ENCODE results near the gene IPO11. TPM values are rescaled to one million over a fixed set of nuclear protein-coding genes. Genes with fewer than 3 reads are reported as not detected.

Gene IPO11
- total RNA-seq, 4 donors from 2014 or later: 15.5 to 36.0 (median 20.1) TPM

- no peak overlapping the region for H3K27ac ChIP-seq
- DNase-seq: no peak
- no peaks in the 10 kb centered on the region for H3K27me3 ChIP-seq
- H3K4me1 ChIP-seq: no peaks in the 10 kb centered on the region
- no peak for ATAC-seq
- no peak overlapping the region for H3K4me3 ChIP-seq
- no peak for TF ChIP-seq POLR2A (IDR thresholded peaks at IDR 0.05)
- TF ChIP-seq CTCF (IDR thresholded peaks at IDR 0.05 in 4 of 5, conservative IDR thresholded peaks at IDR 0.05 in 1 of 5): no peak
- intact Hi-C loops (cut with DNase I; ENCODE audit: low total_unique reads) (no loop called here), in situ Hi-C loops (cut with MboI; ENCODE audit: low sequenced_read_pairs in 4 of 4) (no loop called here)
- H3K9me3 ChIP-seq: no peaks in the 10 kb centered on the region
- H3K36me3 ChIP-seq: peaks cover 0 to 3% of the 10 kb centered on the region in 2 donors
Measured at GRCh38 chr5:62538017-62538942, 125.7 kb downstream of the IPO11 start.

DNA sequence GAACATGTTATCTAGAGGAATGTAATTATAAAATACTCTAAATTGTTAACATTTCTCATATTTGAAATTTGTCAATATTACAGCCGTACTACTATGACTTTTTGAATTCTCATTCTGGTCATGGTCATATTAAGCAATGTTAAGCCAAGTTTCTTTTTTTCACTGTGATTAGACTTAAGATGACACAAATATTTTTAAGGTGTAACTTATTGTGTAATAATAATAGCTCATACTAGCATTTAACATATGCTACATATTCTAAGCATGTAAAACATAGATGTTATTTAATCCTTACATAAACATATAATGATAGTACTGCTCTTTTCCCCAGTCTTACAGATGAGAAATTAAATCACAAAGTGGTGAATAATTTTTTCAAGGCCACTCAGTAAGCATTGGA, 130.2 kb downstream of the IPO11 start:
- H3K4me1 ChIP-seq: no peaks in the 10 kb centered on the region
- DNase-seq (no peak), ATAC-seq (no peak)
- in situ Hi-C loops (cut with MboI; ENCODE audit: low sequenced_read_pairs in 4 of 4) (no loop called here), intact Hi-C loops (cut with DNase I; ENCODE audit: low total_unique reads) (no loop called here)
- TF ChIP-seq CTCF (IDR thresholded peaks at IDR 0.05 in 4 of 5, conservative IDR thresholded peaks at IDR 0.05 in 1 of 5) (no peak), POLR2A (IDR thresholded peaks at IDR 0.05) (no peak)
- H3K27me3 ChIP-seq: no peaks in the 10 kb centered on the region
- H3K27ac ChIP-seq: no peak overlapping the region
- H3K9me3 ChIP-seq: no peaks in the 10 kb centered on the region
- no peak overlapping the region for H3K4me3 ChIP-seq
- H3K36me3 ChIP-seq: no peaks in the 10 kb centered on the region

DNA sequence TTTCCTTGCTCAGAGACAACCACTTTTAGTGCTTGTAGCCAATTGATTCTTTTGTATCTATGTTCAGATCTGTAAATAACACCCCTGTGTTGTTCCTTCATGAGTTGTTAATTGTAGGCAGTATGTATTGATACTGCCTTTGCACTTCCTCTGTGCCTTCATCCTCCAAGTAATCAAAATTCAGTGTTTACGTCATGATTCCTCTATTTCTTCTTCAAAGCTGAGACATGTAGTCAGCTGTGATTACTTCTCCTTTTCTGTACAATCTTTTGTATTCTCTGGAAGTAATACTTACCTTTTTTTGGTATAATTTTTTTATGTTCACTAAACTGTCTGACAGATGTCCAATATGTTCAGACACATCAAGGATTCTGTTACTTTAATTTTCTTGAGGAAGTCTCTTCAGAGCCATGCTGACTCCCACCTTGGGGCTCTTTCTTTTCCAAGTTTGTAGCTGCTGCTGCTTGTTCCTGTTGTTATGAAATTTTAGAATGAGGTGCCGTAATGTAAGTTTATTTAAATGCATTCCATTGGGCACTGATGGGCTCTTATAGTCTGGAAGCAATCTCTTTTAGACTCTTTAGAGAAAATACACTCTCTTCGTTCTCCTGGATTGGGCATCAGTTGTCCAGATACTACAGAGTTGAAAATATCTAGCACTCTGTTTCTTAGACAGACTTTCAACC, 135.5 kb downstream of the IPO11 start:
- TF ChIP-seq POLR2A (IDR thresholded peaks at IDR 0.05): no peak
- no peak for TF ChIP-seq CTCF (IDR thresholded peaks at IDR 0.05 in 4 of 5, conservative IDR thresholded peaks at IDR 0.05 in 1 of 5)
- no peaks in the 10 kb centered on the region for H3K27me3 ChIP-seq
- ATAC-seq (no peak), DNase-seq (no peak)
- intact Hi-C loops (cut with DNase I; ENCODE audit: low total_unique reads) (no loop called here), in situ Hi-C loops (cut with MboI; ENCODE audit: low sequenced_read_pairs in 4 of 4) (no loop called here)
- peaks cover 0 to 8% of the 10 kb centered on the region in 2 donors for H3K36me3 ChIP-seq
- H3K27ac ChIP-seq: no peak overlapping the region
- H3K4me1 ChIP-seq: no peaks in the 10 kb centered on the region
- no peaks in the 10 kb centered on the region for H3K9me3 ChIP-seq
- H3K4me3 ChIP-seq: no peak overlapping the region

GRCh38 chr5:62550103-62550502, 137.5 kb downstream of the IPO11 start:
- TF ChIP-seq CTCF (IDR thresholded peaks at IDR 0.05 in 4 of 5, conservative IDR thresholded peaks at IDR 0.05 in 1 of 5): no peak
- TF ChIP-seq POLR2A (IDR thresholded peaks at IDR 0.05): no peak
- in situ Hi-C loops (cut with MboI; ENCODE audit: low sequenced_read_pairs in 4 of 4): no loop called here

More at GRCh38 chr5:62550103-62550502, 137.5 kb downstream of the IPO11 start:
- peaks cover 0 to 8% of the 10 kb centered on the region in 2 donors for H3K36me3 ChIP-seq
- no peaks in the 10 kb centered on the region for H3K9me3 ChIP-seq
- no peaks in the 10 kb centered on the region for H3K27me3 ChIP-seq
- no peaks in the 10 kb centered on the region for H3K4me1 ChIP-seq
- DNase-seq (no peak), ATAC-seq (no peak)
- H3K27ac ChIP-seq: no peak overlapping the region
- intact Hi-C loops (cut with DNase I; ENCODE audit: low total_unique reads): no loop called here
- no peak overlapping the region for H3K4me3 ChIP-seq
